HepG2 (cell line): ENCODE measurements around the gene M1AP. TPM values are rescaled to one million over a fixed set of nuclear protein-coding genes. Genes with fewer than 3 reads are reported as not detected.
A peak's percentile ranks its signal among the peaks of the same experiment; 100 is the strongest.

Experiments used
- ATAC-seq: fragments of 200-7000 bp; cut with Tn5 transposase; 3 replicates; pipeline ENCODE4 v1.9.1; 2020; ENCODE audit warnings: mild to moderate bottlenecking, moderate library complexity
- BruUV-seq: library from RNA; stranded (reverse); fragments of 400-500 nt; replicated peaks from 2 replicates; lab custom pipeline; 2021; lab: Mats Ljungman, UMichigan
- CTCF ChIA-PET: fragments of 300-600 bp; formaldehyde crosslinking; extraction: SDS; loops from one replicate; lab custom pipeline; 2021; ENCODE audit warnings: low total read pairs, inconsistent platforms, low intra/inter-chr PET ratio; lab: Yijun Ruan, JAX
- POLR2A ChIA-PET: fragments of 350-600 bp; sonication (Branson Sonifier 250); formaldehyde crosslinking; loops from one replicate; lab custom pipeline; 2020; ENCODE audit warnings: antibody characterized with exemption, inconsistent platforms; lab: Yijun Ruan, JAX
- DNase-seq: peaks from one replicate; pipeline ENCODE4 v3.0.0-alpha.2; 2015; ENCODE audit warnings: low spot score
- FAIRE-seq: peaks from 3 replicates; lab custom pipeline; 2011; peaks lifted over from hg19 to GRCh38; lab: Jason Lieb, UNC
- H2AFZ ChIP-seq: one replicate; pipeline ENCODE4 v1.6.1; 2011; ENCODE audit warnings: low read length, inconsistent platforms
- H3K27ac ChIP-seq: fragments of 300-600 bp; 3 replicates; pipeline ENCODE4 v1.8.0; 2011; ENCODE audit warnings: mixed run types, mild to moderate bottlenecking, mixed read lengths, low read length, inconsistent platforms; ENCODE audit not compliant: insufficient read depth; ENCODE audit errors: extremely low read length
- H3K27me3 ChIP-seq, 2 experiments: fragments of 200-600 bp in 1 of 2; 2 replicates in 1 of 2; 3 replicates in 1 of 2; pipeline versions ENCODE4 v1.6.0 to v1.8.0; 2011; ENCODE audit warnings: low read length in 2 of 2, mild to moderate bottlenecking in 2 of 2, moderate library complexity in 2 of 2, inconsistent platforms in 1 of 2; ENCODE audit not compliant: insufficient read depth in 2 of 2, control insufficient read depth in 1 of 2
- H3K36me3 ChIP-seq, 2 experiments: fragments of 200-600 bp in 1 of 2; replicated peaks in 1 of 2; 2 replicates in 1 of 2; 3 replicates in 1 of 2; pipeline versions ENCODE4 v1.5.1 to v1.8.0; 2011; ENCODE audit warnings: low read length in 2 of 2, inconsistent platforms in 1 of 2; ENCODE audit not compliant: insufficient read depth in 2 of 2, control insufficient read depth in 1 of 2
- H3K4me1 ChIP-seq: 2 replicates; pipeline ENCODE4 v1.5.1; 2012; ENCODE audit warnings: low read length, inconsistent platforms; ENCODE audit not compliant: insufficient read depth
- H3K4me2 ChIP-seq: 2 replicates; pipeline ENCODE4 v1.6.0; 2011; ENCODE audit warnings: low read depth, low read length, inconsistent platforms
- H3K4me3 ChIP-seq, 3 experiments: fragments of 200-600 bp in 1 of 3; sonication (generic), shearing (Covaris generic) in 1 of 3; replicated peaks in 1 of 3; 2 replicates each; pipeline ENCODE4 v1.5.1; 2011 to 2016; ENCODE audit warnings: low read length in 3 of 3, inconsistent platforms in 2 of 3, low read depth in 2 of 3, mild to moderate bottlenecking in 2 of 3, control low read depth in 1 of 3, mixed read lengths in 1 of 3; ENCODE audit not compliant: insufficient read depth in 1 of 3
- H3K79me2 ChIP-seq: one replicate; pipeline ENCODE4 v1.6.1; 2011; ENCODE audit warnings: low read length, inconsistent platforms; ENCODE audit not compliant: insufficient read depth
- H3K9ac ChIP-seq: 2 replicates; pipeline ENCODE4 v1.6.0; 2011; ENCODE audit warnings: mild to moderate bottlenecking, low read depth, low read length, inconsistent platforms; ENCODE audit not compliant: insufficient read depth
- H3K9me3 ChIP-seq: 2 replicates; pipeline ENCODE4 v1.5.1; 2012; ENCODE audit warnings: mild to moderate bottlenecking, low read length
- H4K20me1 ChIP-seq: 2 replicates; pipeline ENCODE4 v1.6.0; 2011; ENCODE audit warnings: inconsistent platforms, mild to moderate bottlenecking, low read length, moderate library complexity; ENCODE audit not compliant: insufficient read depth
- GPBP1L1 ChIP-seq: sonication (generic); formaldehyde crosslinking; IDR thresholded peaks from 2 replicates; pipeline ENCODE4 v1.5.0; 2020; ENCODE audit warnings: mild to moderate bottlenecking, missing genetic modification reagents
- KAT8 ChIP-seq: IDR thresholded peaks from 2 replicates; pipeline ENCODE4 v1.6.1; 2016; ENCODE audit warnings: missing genetic modification reagents, missing compliant biosample characterization
- MAFF ChIP-seq: IDR thresholded peaks from 2 replicates; pipeline ENCODE4 v1.6.1; 2011; ENCODE audit warnings: low read depth, low read length, improper control_type of control experiment
- MEIS1 ChIP-seq: sonication (generic); formaldehyde crosslinking; IDR thresholded peaks from 2 replicates; pipeline ENCODE4 v1.9.0; 2021; ENCODE audit warnings: mild to moderate bottlenecking, missing genetic modification reagents, moderate library complexity, borderline replicate concordance
- SPEN ChIP-seq: sonication (generic); formaldehyde crosslinking; IDR thresholded peaks from 2 replicates; pipeline ENCODE4 v1.5.1; 2020; ENCODE audit warnings: low read depth, mild to moderate bottlenecking, missing genetic modification reagents
- STAG1 ChIP-seq: sonication (generic); formaldehyde crosslinking; IDR thresholded peaks from 2 replicates; pipeline ENCODE4 v1.4.0; 2020; ENCODE audit warnings: missing genetic modification reagents
- ZBTB49 ChIP-seq: sonication (generic); formaldehyde crosslinking; IDR thresholded peaks from 2 replicates; pipeline ENCODE4 v1.4.0; 2020; ENCODE audit warnings: missing genetic modification reagents, borderline replicate concordance
- ZGPAT ChIP-seq: IDR thresholded peaks from 2 replicates; pipeline ENCODE4 v1.6.1; 2016; ENCODE audit warnings: mild to moderate bottlenecking
- ZNF510 ChIP-seq: sonication (generic); formaldehyde crosslinking; IDR thresholded peaks from 2 replicates; pipeline ENCODE4 v1.4.0; 2020; ENCODE audit warnings: low read depth, mild to moderate bottlenecking, missing genetic modification reagents
- WGBS: methylation state at CpG from one replicate; pipeline ENCODE4 v1.1.6; 2017; ENCODE audit warnings: low lambda C conversion rate; 5-methylcytosine and 5-hydroxymethylcytosine counted together
- in situ Hi-C: cut with HindIII; loops from 2 replicates; pipeline ENCODE4 v1.10.0; 2017; ENCODE audit warnings: low pct_unique_long_range_greater_than_20kb; ENCODE audit not compliant: extremely low pct_ligation_motif_present
- intact Hi-C: fragments of 100-400 bp; cut with micrococcal nuclease; formaldehyde crosslinking; loops from one replicate; pipeline ENCODE4 v1.10.0; 2022; ENCODE audit not compliant: unreplicated experiment
- polyA plus RNA-seq, 8 experiments: library from polyadenylated mRNA; depleted of rRNA in 3 of 8; stranded (reverse) in 7 of 8; unstranded in 1 of 8; fragments of >200 nt; fragmentation: Illumina TruSeq in 4 of 8; extraction: Trizol in 4 of 8; gene quantifications; 2 replicates each; pipeline versions ENCODE4 v1.2.1 to v1.2.3, GENCODE V29; 2011 to 2016; ENCODE audit warnings: low read depth in 4 of 8, missing spikeins in 1 of 8, mixed read lengths in 1 of 8; ENCODE audit not compliant: insufficient read depth in 1 of 8
- total RNA-seq, 5 experiments: library from RNA; depleted of rRNA; stranded (reverse); fragments of >200 nt; fragmentation: Illumina TruSeq; extraction: Trizol; gene quantifications; 2 replicates each; pipeline ENCODE4 v1.2.3, GENCODE V29; 2016; ENCODE audit warnings: low read depth in 1 of 5

Gene M1AP
- total and polyA plus RNA-seq, 2 of the 13 experiments (the other 11 are each of a cell fraction or from before 2014, with no cell fraction given): not detected

- DNase-seq: no peak
- intact Hi-C loops: loop anchor here (5.0 kb wide), 1 partner anchor 336 kb away; no protein-coding TSS in a partner anchor
- ATAC-seq: no peak
- H3K4me2 ChIP-seq: no peak overlapping the region
- no peak for FAIRE-seq
- no peaks in the 10 kb centered on the region for H4K20me1 ChIP-seq
- peaks cover 18% of the 10 kb centered on the region for H3K4me1 ChIP-seq
- in situ Hi-C loops: no loop called here
- no peak overlapping the region for H3K4me3 ChIP-seq
- no TSS peak for BruUV-seq
- WGBS: 33% methylated on average over 2 of the region's 2 CpGs
- TF ChIP-seq GPBP1L1 (no peak), MAFF (peak; percentile 24; the same call in 1 of the 2 replicates)
- H3K27me3 ChIP-seq: peaks cover 0 to 4% of the 10 kb centered on the region in 2 experiments; a peak in 3 of 5 replicates
- H3K9ac ChIP-seq: no peak overlapping the region
- H3K27ac ChIP-seq: no peak overlapping the region
- CTCF ChIA-PET: interaction anchor here (0.8 to 1.5 kb wide), 2 partner anchors 82 to 254 kb away, joined by 4 to 6 read pairs; partner anchors contain the start of gene PCGF1
- H3K9me3 ChIP-seq: no peaks in the 10 kb centered on the region
- H2AFZ ChIP-seq: no peak overlapping the region
- H3K79me2 ChIP-seq: no peaks in the 10 kb centered on the region
- POLR2A ChIA-PET: no interaction called here
- no peaks in the 10 kb centered on the region for H3K36me3 ChIP-seq
These were observed 59.5 kb downstream of the M1AP start for GRCh38 chr2:74588664-74589063.

GRCh38 chr2:74587664-74588277 is 60.4 kb downstream of the M1AP start:
- no TSS peak for BruUV-seq
- H3K27ac ChIP-seq: no peak overlapping the region
- no peak overlapping the region for H3K4me3 ChIP-seq
- FAIRE-seq: peak; percentile 82
- no peaks in the 10 kb centered on the region for H4K20me1 ChIP-seq
- peak overlapping the region; percentile 54 for H3K4me2 ChIP-seq
- intact Hi-C loops (loop anchor here (1.0 to 5.0 kb wide), 6 partner anchors 43 to 335 kb away; partner anchors contain the start of genes AUP1, HTRA2, PCGF1 and TTC31), in situ Hi-C loops (no loop called here)
- ChIA-PET POLR2A (interaction anchor here (1.0 to 1.3 kb wide), 3 partner anchors 80 to 116 kb away, joined by 3 to 6 read pairs (median 3); partner anchors contain the start of genes CCDC142, MRPL53, PCGF1 and TTC31), CTCF (interaction anchor here (0.8 to 1.8 kb wide), 6 partner anchors 81 to 338 kb away, joined by 4 to 12 read pairs (median 5); partner anchors contain the start of genes CCDC142, PCGF1 and TTC31)
- no peaks in the 10 kb centered on the region for H3K9me3 ChIP-seq
- no peaks in the 10 kb centered on the region for H3K79me2 ChIP-seq
- ATAC-seq: peak; percentile 96
- no peak overlapping the region for H2AFZ ChIP-seq
- peaks cover 0 to 4% of the 10 kb centered on the region in 2 experiments; a peak in 3 of 5 replicates for H3K27me3 ChIP-seq
- peaks cover 20% of the 10 kb centered on the region for H3K4me1 ChIP-seq
- WGBS: 11% methylated on average over 6 of the region's 6 CpGs
- no peaks in the 10 kb centered on the region for H3K36me3 ChIP-seq
- no peak overlapping the region for H3K9ac ChIP-seq
- DNase-seq: peak; percentile 77
- TF ChIP-seq ZBTB49 (peak; percentile 8; the same call in 1 of the 2 replicates), SPEN (CRISPR knock-in tag) (peak; percentile 32; the same call in 1 of the 2 replicates), STAG1 (CRISPR knock-in tag) (peak; percentile 96), MEIS1 (CRISPR knock-in tag) (peak; percentile 48; the same call in 1 of the 2 replicates), ZNF510 (CRISPR knock-in tag) (peak; percentile 79; the same call in 1 of the 2 replicates), ZGPAT (CRISPR knock-in tag) (peak; percentile 54; the same call in 1 of the 2 replicates), KAT8 (CRISPR knock-in tag) (0 out of 2 replicates have a peak, but pooled peaks have one; percentile 43)
